Transverse colon (tissue), 4 donors: ENCODE measurements around the gene TEKT1. TPM values are rescaled to one million over a fixed set of nuclear protein-coding genes. Genes with fewer than 3 reads are reported as not detected.

Source experiments
- DNase-seq: peaks from one replicate; pipeline ENCODE4 v3.0.0-alpha.2; 2019
- H3K27ac ChIP-seq, 4 donors: fragments of 200-600 bp; sonication (generic); 2 replicates each; pipeline ENCODE4 v1.5.1; 2016 to 2018; ENCODE audit warnings: inconsistent platforms in 4 of 4
- H3K27me3 ChIP-seq: fragments of 200-600 bp; sonication (generic); 2 replicates; pipeline ENCODE4 v1.5.1; 2017; ENCODE audit warnings: inconsistent platforms
- H3K36me3 ChIP-seq, 4 donors: fragments of 200-600 bp; sonication (generic); 2 replicates each; pipeline ENCODE4 v1.5.1; 2017 to 2019; ENCODE audit warnings: inconsistent platforms in 4 of 4
- H3K4me1 ChIP-seq, 4 donors: fragments of 200-600 bp; sonication (generic); 2 replicates each; pipeline ENCODE4 v1.5.1; 2017 to 2020; ENCODE audit warnings: inconsistent platforms in 4 of 4
- H3K4me3 ChIP-seq, 4 donors: fragments of 200-600 bp; sonication (generic); 1 replicate in 1 of 4; 2 replicates in 3 of 4; pipeline versions ENCODE4 v1.5.1 to v1.6.1; 2017 to 2019; ENCODE audit warnings: inconsistent platforms in 4 of 4
- H3K9me3 ChIP-seq, 2 donors: fragments of 200-600 bp; sonication (generic); 2 replicates each; pipeline ENCODE4 v1.5.1; 2017 to 2019; ENCODE audit warnings: inconsistent platforms in 2 of 2
- CTCF ChIP-seq, 5 experiments: fragments of 200-600 bp in 3 of 5; fragments of 450-650 bp in 2 of 5; sonication (generic) in 3 of 5; IDR thresholded peaks; 1 replicate in 2 of 5; 2 replicates in 3 of 5; pipeline ENCODE4 v1.5.1; 2016 to 2017; ENCODE audit warnings: antibody characterized with exemption in 5 of 5, inconsistent platforms in 3 of 5, mild to moderate bottlenecking in 2 of 5, moderate library complexity in 1 of 5
- EP300 ChIP-seq: sonication (generic); formaldehyde crosslinking; IDR thresholded peaks from one replicate; pipeline ENCODE4 v1.6.1; 2017; ENCODE audit warnings: antibody characterized with exemption, low read depth
- POLR2A ChIP-seq: fragments of 450-650 bp; IDR thresholded peaks from one replicate; pipeline ENCODE4 v1.6.1; 2016; ENCODE audit warnings: antibody characterized with exemption, mild to moderate bottlenecking, moderate library complexity
- POLR2AphosphoS5 ChIP-seq, 3 donors: sonication (generic); formaldehyde crosslinking; IDR thresholded peaks; one replicate each; pipeline ENCODE4 v1.6.1; 2016; ENCODE audit warnings: antibody characterized with exemption in 3 of 3
- WGBS, 2 donors: methylation state at CpG; one replicate each; pipeline ENCODE4 v1.1.5; 2018; ENCODE audit warnings: low coverage in 1 of 2; 5-methylcytosine and 5-hydroxymethylcytosine counted together
- in situ Hi-C, 4 donors: fragments of 200-750 bp; cut with MboI; loops; one replicate each; pipeline versions ENCODE4 v1.15.0 to v1.15.1; 2017; ENCODE audit warnings: low sequenced_read_pairs in 3 of 4, low pct_ligation_motif_present in 1 of 4, low pct_unique_long_range_greater_than_20kb in 1 of 4
- intact Hi-C: fragments of 100-400 bp; cut with DNase I; formaldehyde crosslinking; loops from one replicate; pipeline ENCODE4 v1.15.1; 2023; ENCODE audit warnings: low total_unique reads
- small RNA-seq, 4 donors: library from RNA; depleted of rRNA; stranded (forward); fragments of <200 nt; gene quantifications; one replicate each; pipeline ENCODE3, GENCODE V24; 2016
- total RNA-seq, 4 donors: library from RNA; depleted of rRNA; stranded (reverse); fragments of >200 nt; gene quantifications; one replicate each; pipeline ENCODE4 v1.1.0, GENCODE V29; 2016

TEKT1 gene
- total RNA-seq, 4 donors from 2014 or later, result not detected

DNA sequence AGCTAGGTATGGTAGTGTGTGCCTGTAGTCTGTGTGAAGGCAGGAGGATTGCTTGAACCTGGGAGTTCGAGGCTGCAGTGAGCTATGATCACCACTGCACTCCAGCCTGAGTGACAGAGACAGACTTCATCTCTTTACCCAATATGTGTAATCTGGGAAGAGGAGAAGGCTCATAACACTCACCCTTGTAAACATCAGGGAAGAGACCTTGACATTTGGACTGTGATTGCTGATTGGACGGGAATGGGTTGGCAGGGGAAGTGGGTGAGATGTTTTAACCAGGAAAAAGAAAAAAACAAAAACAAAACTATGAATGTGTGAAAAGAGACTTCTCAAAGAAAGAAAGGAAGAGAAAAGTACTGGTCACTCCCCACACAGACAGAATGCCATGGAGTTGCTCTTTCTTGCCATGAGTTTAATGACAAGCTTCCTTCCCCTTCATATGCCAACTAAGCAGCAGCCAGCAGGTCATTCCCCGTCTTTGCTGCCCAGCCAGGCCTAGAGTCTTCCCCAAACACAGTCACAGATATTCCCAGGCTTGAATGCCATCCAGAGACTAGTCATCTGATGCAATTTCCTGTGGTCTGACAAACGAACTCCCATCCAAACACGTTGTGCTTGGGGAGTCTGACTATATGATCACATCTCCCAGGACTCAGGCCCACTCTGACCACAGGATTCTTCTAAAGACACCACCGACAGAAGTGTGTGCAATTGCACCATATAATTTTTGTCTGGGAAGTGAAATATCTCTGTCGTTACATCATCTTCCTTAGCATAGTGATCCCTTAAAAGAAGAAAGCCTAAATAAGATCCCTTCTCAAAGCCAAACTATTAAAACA, 79.2 kb downstream of the TEKT1 start:
- H3K27ac ChIP-seq, result peak overlapping the region; percentile 64 to 83 (median 78)
- peak in 2 of 3 donors; percentile 13 to 15 for TF ChIP-seq POLR2AphosphoS5 (IDR thresholded peaks at IDR 0.05)
- TF ChIP-seq CTCF (IDR thresholded peaks at IDR 0.05), result no peak
- intact Hi-C loops (no loop called here), in situ Hi-C loops (no loop called here)
- H3K36me3 ChIP-seq, result no peaks in the 10 kb centered on the region
- no peaks in the 10 kb centered on the region for H3K27me3 ChIP-seq
- WGBS, 2 donors, result 48 to 60% methylated on average over 4 to 7 of the region's 7 CpGs
- H3K4me1 ChIP-seq, result peaks cover 0 to 42% (median 15%) of the 10 kb centered on the region in 4 donors
- no peaks in the 10 kb centered on the region for H3K9me3 ChIP-seq
- peak; percentile 23 for DNase-seq
- no peak overlapping the region for H3K4me3 ChIP-seq

DNA sequence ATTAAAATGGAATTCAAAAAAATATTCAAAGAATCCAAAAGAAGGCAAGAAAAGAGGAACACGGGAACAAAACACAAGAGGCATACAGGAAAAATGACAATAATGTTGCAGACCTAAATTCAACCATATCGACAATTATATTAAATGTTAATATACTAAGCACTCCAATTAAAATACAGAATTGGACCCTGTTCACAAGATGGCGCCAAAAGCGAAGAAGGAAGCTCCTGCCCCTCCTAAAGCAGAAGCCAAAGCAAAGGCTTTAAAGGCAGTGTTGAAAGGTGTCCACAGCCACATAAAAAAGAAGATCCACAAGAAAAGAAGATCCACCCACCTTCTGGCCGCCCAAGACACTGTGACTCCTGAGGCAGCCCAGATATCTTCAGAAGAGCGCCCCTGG, 82.0 kb downstream of the TEKT1 start:
- in situ Hi-C loops (no loop called here), intact Hi-C loops (no loop called here)
- TF ChIP-seq POLR2A (no peak), POLR2AphosphoS5 (IDR thresholded peaks at IDR 0.05) (no peak)
- H3K4me1 ChIP-seq, result peaks cover 0 to 17% (median 10%) of the 10 kb centered on the region in 4 donors
- H3K4me3 ChIP-seq, result no peak overlapping the region
- 77 to 88% methylated on average over 4 to 6 of the region's 6 CpGs for WGBS, 2 donors
- H3K27ac ChIP-seq, result no peak overlapping the region
- H3K9me3 ChIP-seq, result no peaks in the 10 kb centered on the region
- no peaks in the 10 kb centered on the region for H3K27me3 ChIP-seq
- no peak for DNase-seq
- no peaks in the 10 kb centered on the region for H3K36me3 ChIP-seq

DNA sequence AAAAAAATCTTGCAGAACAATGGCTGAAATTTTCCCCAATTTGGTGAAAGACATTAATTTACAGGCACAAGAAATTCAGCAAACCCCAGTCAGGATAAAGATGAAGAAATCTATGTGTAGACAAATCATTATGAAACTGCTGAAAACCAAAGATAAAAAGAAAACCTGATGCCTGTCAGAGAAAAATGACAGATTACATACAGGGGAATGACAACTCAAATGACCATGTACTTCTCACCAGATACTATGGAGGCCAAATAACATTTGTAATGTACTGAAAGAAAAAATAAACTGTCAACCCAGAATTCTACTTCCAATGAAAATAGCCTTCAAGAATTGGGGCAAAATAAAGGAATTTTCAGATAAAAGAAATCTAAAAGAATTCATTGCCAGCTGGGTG, 82.9 kb downstream of the TEKT1 start:
- no peak overlapping the region for H3K27ac ChIP-seq
- in situ Hi-C loops (no loop called here), intact Hi-C loops (no loop called here)
- H3K9me3 ChIP-seq, result no peaks in the 10 kb centered on the region
- H3K27me3 ChIP-seq, result peaks cover 3% of the 10 kb centered on the region
- DNase-seq, result no peak
- TF ChIP-seq POLR2A, result no peak
- TF ChIP-seq CTCF (IDR thresholded peaks at IDR 0.05), result no peak
- no peak for TF ChIP-seq EP300
- no peak for TF ChIP-seq POLR2AphosphoS5 (IDR thresholded peaks at IDR 0.05)
- H3K4me3 ChIP-seq, result no peak overlapping the region
- no peaks in the 10 kb centered on the region for H3K36me3 ChIP-seq
- peaks cover 0 to 17% (median 10%) of the 10 kb centered on the region in 4 donors for H3K4me1 ChIP-seq

Small RNAs within 50 kb of the gene (small RNA-seq; reads per million reads assigned to genes)
- gene AC004706.2, result 0 reads per million in 4 donors

Other genes with a start within 250 kb of the TEKT1 start
- 10 to 100 TPM in 3 of 4 donors, 1 to 10 TPM in 1; 9.8 to 41.1 (median 16.9) TPM for gene KIAA0753, start 191.0 kb downstream of the TEKT1 start, total RNA-seq
- gene TXNDC17, start 190.7 kb downstream of the TEKT1 start, total RNA-seq, result 100 to 1,000 TPM in 3 of 4 donors, 10 to 100 TPM in 1; 60.2 to 439 (median 238) TPM
- gene MED31, start 180.1 kb downstream of the TEKT1 start, total RNA-seq, result 10 to 100 TPM in 1 of 4 donors, 1 to 10 TPM in 3; 1.2 to 36.3 (median 5.9) TPM
- 1 to 10 TPM in 2 of 4 donors, not detected in 2; 1.4 to 1.7 TPM for gene C17orf100, start 180.0 kb downstream of the TEKT1 start, total RNA-seq
- gene SLC13A5, start 118.4 kb downstream of the TEKT1 start, total RNA-seq, result not detected
- 10 to 100 TPM in 3 of 4 donors, 1 to 10 TPM in 1; 6.7 to 15.5 (median 14.1) TPM for gene XAF1, start 75.7 kb downstream of the TEKT1 start, total RNA-seq
- gene FBXO39, start 55.5 kb downstream of the TEKT1 start, total RNA-seq, result not detected
- not detected for gene ALOX12, start 164.3 kb upstream of the TEKT1 start, total RNA-seq
- 100 to 1,000 TPM in 2 of 4 donors, 10 to 100 TPM in 2; 38.8 to 177 (median 118) TPM for gene RNASEK, start 180.9 kb upstream of the TEKT1 start, total RNA-seq
- 1 to 10 TPM in 1 of 4 donors, under 1 TPM in 2, not detected in 1; 0.32 to 1.8 (median 0.82) TPM for gene BCL6B, start 191.3 kb upstream of the TEKT1 start, total RNA-seq
- gene SLC16A13, start 204.3 kb upstream of the TEKT1 start, total RNA-seq, result 1 to 10 TPM in 3 of 4 donors, not detected in 1; 2.4 to 8.6 (median 3.5) TPM
- 1 to 10 TPM in 2 of 4 donors, not detected in 2; 1.2 to 2.2 TPM for gene SLC16A11, start 212.4 kb upstream of the TEKT1 start, total RNA-seq
- 1 to 10 TPM in 2 of 4 donors, not detected in 2; 6.3 to 7.0 TPM for gene CLEC10A, start 248.5 kb upstream of the TEKT1 start, total RNA-seq